ENCODE results near the gene PPFIBP2.

- no peak for TF ChIP-seq CTCF (IDR thresholded peaks at IDR 0.05)
- TF ChIP-seq POLR2AphosphoS5 (IDR thresholded peaks at IDR 0.05) = no peak
Observed at GRCh38 chr11:7651700-7652099, 137.9 kb downstream of the PPFIBP2 start.

Data from breast epithelium (tissue), 3 donors.